Smooth muscle cell (in vitro differentiated cells): ENCODE data around the gene KCNH3. TPM values are rescaled to one million over a fixed set of nuclear protein-coding genes. Genes with fewer than 3 reads are reported as not detected.

ENCODE experiments used
- DNase-seq: peaks from one replicate; lab custom pipeline; 2025; ENCODE audit not compliant: unreplicated experiment; lab: John Stamatoyannopoulos, UW
- H2AFZ ChIP-seq: fragments of 200-600 bp; sonication (generic); 2 replicates; pipeline ENCODE4 v1.6.0; 2016; ENCODE audit warnings: antibody characterized with exemption, low read depth, mild to moderate bottlenecking
- H3F3A ChIP-seq: fragments of 200-600 bp; sonication (generic); 2 replicates; pipeline ENCODE4 v1.6.0; 2017; ENCODE audit warnings: antibody characterized with exemption, low read depth
- H3K27ac ChIP-seq: fragments of 200-600 bp; sonication (generic); 2 replicates; pipeline ENCODE4 v1.5.1; 2016; ENCODE audit warnings: low read depth, mild to moderate bottlenecking
- H3K27me3 ChIP-seq: fragments of 200-600 bp; sonication (generic); 2 replicates; pipeline ENCODE4 v1.6.1; 2016; ENCODE audit warnings: low read depth, mild to moderate bottlenecking
- H3K36me3 ChIP-seq: fragments of 200-600 bp; sonication (generic); 2 replicates; pipeline ENCODE4 v1.5.1; 2016; ENCODE audit warnings: low read depth
- H3K4me1 ChIP-seq: fragments of 200-600 bp; sonication (generic); 2 replicates; pipeline ENCODE4 v1.5.1; 2016; ENCODE audit warnings: low read depth
- H3K4me2 ChIP-seq: fragments of 200-600 bp; sonication (generic); 2 replicates; pipeline ENCODE4 v1.6.0; 2016; ENCODE audit warnings: mild to moderate bottlenecking
- H3K4me3 ChIP-seq: fragments of 200-600 bp; sonication (generic); 2 replicates; pipeline ENCODE4 v1.5.1; 2016; ENCODE audit warnings: mild to moderate bottlenecking
- H3K79me2 ChIP-seq: fragments of 200-600 bp; sonication (generic); 2 replicates; pipeline ENCODE4 v1.6.0; 2016; ENCODE audit warnings: low read depth, mild to moderate bottlenecking
- H3K9ac ChIP-seq: fragments of 200-600 bp; sonication (generic); 2 replicates; pipeline ENCODE4 v1.6.0; 2016; ENCODE audit warnings: low read depth
- H3K9me3 ChIP-seq: fragments of 200-600 bp; sonication (generic); replicated peaks from 2 replicates; pipeline ENCODE4 v1.5.1; 2016; ENCODE audit warnings: low read depth
- H4K20me1 ChIP-seq: fragments of 200-600 bp; sonication (generic); 2 replicates; pipeline ENCODE4 v1.6.0; 2016; ENCODE audit warnings: low read depth
- WGBS: methylation state at CpG from one replicate; pipeline ENCODE4 v1.1.7; 2016; ENCODE audit warnings: low lambda C conversion rate; 5-methylcytosine and 5-hydroxymethylcytosine counted together
- polyA plus RNA-seq: library from polyadenylated mRNA; unstranded; fragments of >200 nt; fragmentation: Nextera tagmentation; extraction: Ambion mirVana; gene quantifications from 2 replicates; pipeline ENCODE4 v1.2.1, GENCODE V29; 2016
- total RNA-seq: library from RNA; depleted of rRNA; stranded (reverse); fragments of >200 nt; gene quantifications from 2 replicates; pipeline ENCODE4 v1.2.3, GENCODE V29; 2014
- TF ChIP-seq, protein P1 (sequence below): fragments of 200-600 bp; sonication (generic); IDR thresholded peaks from 2 replicates; pipeline ENCODE4 v1.5.1; 2017; ENCODE audit warnings: borderline replicate concordance, mild to moderate bottlenecking, antibody characterized with exemption; ENCODE audit not compliant: insufficient read depth, poor library complexity, severe bottlenecking

Gene KCNH3
- total and polyA plus RNA-seq, 2 experiments from 2014 or later = 0.09 to 0.94 TPM

DNA sequence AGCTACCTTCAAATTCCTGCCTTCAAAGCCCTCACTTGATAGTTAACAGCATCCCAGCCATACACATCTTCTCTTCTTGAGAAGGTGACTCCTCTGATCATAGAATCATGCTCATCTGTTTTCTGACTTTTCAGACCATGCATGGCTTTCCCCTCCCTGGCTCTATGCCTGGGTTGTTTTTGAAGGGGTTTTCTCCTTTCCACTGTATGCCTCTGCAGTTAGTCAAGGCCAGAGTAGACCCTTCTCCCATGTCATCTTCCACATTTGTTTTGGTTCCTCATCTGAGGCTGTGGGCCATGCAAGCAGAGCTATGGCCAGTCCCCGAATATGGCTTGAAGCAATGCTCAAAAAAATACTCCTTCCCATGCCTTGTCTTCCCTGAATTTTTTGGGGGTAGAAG, 43.4 kb downstream of the KCNH3 start:
- no peak overlapping the region for H3K4me2 ChIP-seq
- H3K9ac ChIP-seq = no peak overlapping the region
- WGBS = 92% methylated on average over 1 of the region's 1 CpG
- H3K27ac ChIP-seq = no peak overlapping the region
- TF ChIP-seq, protein P1, sequence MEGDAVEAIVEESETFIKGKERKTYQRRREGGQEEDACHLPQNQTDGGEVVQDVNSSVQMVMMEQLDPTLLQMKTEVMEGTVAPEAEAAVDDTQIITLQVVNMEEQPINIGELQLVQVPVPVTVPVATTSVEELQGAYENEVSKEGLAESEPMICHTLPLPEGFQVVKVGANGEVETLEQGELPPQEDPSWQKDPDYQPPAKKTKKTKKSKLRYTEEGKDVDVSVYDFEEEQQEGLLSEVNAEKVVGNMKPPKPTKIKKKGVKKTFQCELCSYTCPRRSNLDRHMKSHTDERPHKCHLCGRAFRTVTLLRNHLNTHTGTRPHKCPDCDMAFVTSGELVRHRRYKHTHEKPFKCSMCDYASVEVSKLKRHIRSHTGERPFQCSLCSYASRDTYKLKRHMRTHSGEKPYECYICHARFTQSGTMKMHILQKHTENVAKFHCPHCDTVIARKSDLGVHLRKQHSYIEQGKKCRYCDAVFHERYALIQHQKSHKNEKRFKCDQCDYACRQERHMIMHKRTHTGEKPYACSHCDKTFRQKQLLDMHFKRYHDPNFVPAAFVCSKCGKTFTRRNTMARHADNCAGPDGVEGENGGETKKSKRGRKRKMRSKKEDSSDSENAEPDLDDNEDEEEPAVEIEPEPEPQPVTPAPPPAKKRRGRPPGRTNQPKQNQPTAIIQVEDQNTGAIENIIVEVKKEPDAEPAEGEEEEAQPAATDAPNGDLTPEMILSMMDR = no peak
- H3K9me3 ChIP-seq = no peaks in the 10 kb centered on the region
- DNase-seq = no peak
- H4K20me1 ChIP-seq = peaks cover 21% of the 10 kb centered on the region
- no peak overlapping the region for H2AFZ ChIP-seq
- H3K79me2 ChIP-seq = no peaks in the 10 kb centered on the region
- no peaks in the 10 kb centered on the region for H3K27me3 ChIP-seq
- no peaks in the 10 kb centered on the region for H3F3A ChIP-seq
- H3K4me3 ChIP-seq = no peak overlapping the region
- H3K4me1 ChIP-seq = peaks cover 16% of the 10 kb centered on the region
- H3K36me3 ChIP-seq = no peaks in the 10 kb centered on the region

DNA sequence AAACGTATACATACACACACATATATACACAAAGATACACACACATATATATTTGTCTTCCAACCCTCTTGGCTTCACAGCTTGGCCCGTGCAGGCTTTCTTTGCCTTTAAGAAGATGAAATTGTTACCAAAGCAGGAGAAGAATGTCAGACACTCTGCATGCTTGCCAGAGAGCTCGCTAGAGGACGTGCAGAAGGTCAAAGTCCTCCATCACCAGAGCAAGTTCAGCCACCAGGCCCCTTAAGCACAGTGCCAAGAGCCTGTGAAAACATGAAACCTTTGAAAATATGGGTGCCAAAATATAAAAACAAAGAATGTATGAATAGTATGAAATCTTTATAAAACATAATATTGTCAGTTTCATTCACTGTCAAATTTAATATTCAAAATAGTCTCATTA, 44.0 kb downstream of the KCNH3 start:
- Histone ChIP-seq H3K4me2 (no peak overlapping the region), H2AFZ (no peak overlapping the region), H3F3A (no peaks in the 10 kb centered on the region), H3K4me1 (peaks cover 16% of the 10 kb centered on the region), H3K79me2 (no peaks in the 10 kb centered on the region), H3K36me3 (no peaks in the 10 kb centered on the region), H3K9ac (no peak overlapping the region), H4K20me1 (peaks cover 21% of the 10 kb centered on the region), H3K27me3 (no peaks in the 10 kb centered on the region), H3K9me3 (no peaks in the 10 kb centered on the region), H3K4me3 (no peak overlapping the region), H3K27ac (no peak overlapping the region)
- DNase-seq = no peak
- 92% methylated on average over 4 of the region's 4 CpGs for WGBS
- TF ChIP-seq, protein P1 = no peak

DNA sequence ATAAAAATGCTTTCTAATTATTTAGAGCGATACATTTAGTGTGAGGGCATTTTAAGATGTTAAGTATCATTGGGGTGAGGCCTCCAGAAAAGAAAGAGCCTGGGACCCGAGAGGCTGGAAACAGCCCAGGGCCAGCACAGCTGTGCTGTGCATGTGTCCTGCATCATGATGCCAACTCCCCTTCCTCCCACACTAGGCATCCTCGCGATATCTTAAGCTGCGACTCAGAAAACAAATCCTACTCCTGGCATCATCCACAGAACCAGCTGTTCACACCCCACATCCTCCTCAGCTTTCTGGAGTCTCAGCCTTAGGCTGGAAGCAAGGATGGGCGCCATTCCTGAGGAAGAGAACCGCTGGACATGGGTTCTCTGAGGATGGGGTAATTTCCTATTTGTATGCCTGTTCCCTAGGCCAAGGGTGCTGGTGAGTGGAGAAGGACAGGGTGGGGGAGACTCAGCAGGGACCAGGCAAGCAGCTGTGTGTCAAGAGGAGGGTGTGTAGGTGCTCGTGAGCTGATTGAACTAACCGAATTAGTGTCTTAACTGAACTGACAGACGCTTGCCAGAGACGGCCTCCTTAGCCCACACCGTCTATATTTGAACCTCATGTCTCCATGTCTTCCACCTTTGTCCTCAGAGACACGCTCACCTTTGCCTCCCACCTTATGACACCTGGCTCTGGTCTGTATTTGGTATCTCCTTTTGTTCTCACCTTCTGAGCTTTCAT, 44.7 kb downstream of the KCNH3 start:
- H3K27ac ChIP-seq = no peak overlapping the region
- no peaks in the 10 kb centered on the region for H3K9me3 ChIP-seq
- no peak overlapping the region for H2AFZ ChIP-seq
- peaks cover 21% of the 10 kb centered on the region for H4K20me1 ChIP-seq
- no peaks in the 10 kb centered on the region for H3K79me2 ChIP-seq
- H3K9ac ChIP-seq = no peak overlapping the region
- no peaks in the 10 kb centered on the region for H3K27me3 ChIP-seq
- H3K36me3 ChIP-seq = no peaks in the 10 kb centered on the region
- TF ChIP-seq, protein P1 = no peak
- H3K4me2 ChIP-seq = no peak overlapping the region
- H3K4me3 ChIP-seq = no peak overlapping the region
- H3F3A ChIP-seq = no peaks in the 10 kb centered on the region
- peaks cover 16% of the 10 kb centered on the region for H3K4me1 ChIP-seq
- 94% methylated on average over 13 of the region's 13 CpGs for WGBS
- DNase-seq = no peak

DNA sequence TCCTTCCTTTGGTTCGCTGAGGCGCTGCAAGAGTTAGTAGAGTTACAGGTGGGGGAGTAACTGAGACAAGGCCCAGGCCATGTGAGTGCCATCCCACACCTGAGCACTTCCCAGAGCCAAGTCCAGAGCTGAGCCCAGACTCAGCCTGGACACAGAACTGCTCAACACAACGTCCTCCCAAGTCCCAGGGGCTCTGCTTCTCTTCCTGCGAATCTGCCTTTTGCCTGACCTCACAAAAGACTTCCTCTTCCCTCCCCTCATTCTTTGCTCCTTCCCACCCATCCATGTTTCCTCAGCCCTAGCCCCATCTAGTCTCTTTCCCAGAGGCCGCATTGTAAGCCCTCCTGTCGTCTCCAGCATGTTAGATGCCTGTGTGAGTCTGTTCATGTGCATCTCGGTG, 45.8 kb downstream of the KCNH3 start:
- Histone ChIP-seq H3K4me3 (no peak overlapping the region), H3K79me2 (no peaks in the 10 kb centered on the region), H3K4me2 (no peak overlapping the region), H3K27ac (no peak overlapping the region), H3K27me3 (no peaks in the 10 kb centered on the region), H3F3A (no peaks in the 10 kb centered on the region), H3K9me3 (no peaks in the 10 kb centered on the region), H4K20me1 (peaks cover 13% of the 10 kb centered on the region), H3K4me1 (peaks cover 7% of the 10 kb centered on the region), H2AFZ (no peak overlapping the region), H3K9ac (no peak overlapping the region), H3K36me3 (no peaks in the 10 kb centered on the region)
- TF ChIP-seq, protein P1 = no peak
- DNase-seq = no peak
- 94% methylated on average over 7 of the region's 7 CpGs for WGBS
